Measurements from ENCODE around the gene RBM4.

RBM4 gene

GRCh38 chr11:66591175-66591574 is 47.3 kb upstream of the RBM4 start:
- Histone ChIP-seq H3K27me3 (ENCODE audit: insufficient read depth, low read length, poor library complexity, severe bottlenecking) (no peaks in the 10 kb centered on the region), H3K9ac (ENCODE audit: low read depth, low read length, poor library complexity, severe bottlenecking) (no peak overlapping the region), H3K36me3 (ENCODE audit: insufficient read depth, low read length) (no peaks in the 10 kb centered on the region), H3K4me1 (ENCODE audit: insufficient read depth, low read length, poor library complexity, severe bottlenecking) (peaks cover 14% of the 10 kb centered on the region), H3K4me2 (ENCODE audit: low read depth, low read length, poor library complexity, severe bottlenecking) (no peak overlapping the region), H3F3A (ENCODE audit: low read depth) (no peaks in the 10 kb centered on the region), H3K9me2 (replicated peaks; ENCODE audit: low read depth, low read length) (no peaks in the 10 kb centered on the region), H3K79me2 (ENCODE audit: insufficient read depth, low read length) (peaks cover 10% of the 10 kb centered on the region; the same call in 1 of the 2 replicates), H2AFZ (ENCODE audit: low read length) (no peak overlapping the region), H3K4me3 (ENCODE audit: low read length, poor library complexity, severe bottlenecking) (no peak overlapping the region), H4K20me1 (ENCODE audit: insufficient read depth, low read length, poor library complexity, severe bottlenecking) (no peaks in the 10 kb centered on the region), H3K9me3 (ENCODE audit: insufficient read depth, low read depth, low read length) (no peaks in the 10 kb centered on the region)
- no peak for TF ChIP-seq EZH2phosphoT487 (IDR thresholded peaks at IDR 0.05; ENCODE audit: borderline replicate concordance)
- no peak for TF ChIP-seq CTCF (conservative IDR thresholded peaks at IDR 0.05; ENCODE audit: low read length)

DNA sequence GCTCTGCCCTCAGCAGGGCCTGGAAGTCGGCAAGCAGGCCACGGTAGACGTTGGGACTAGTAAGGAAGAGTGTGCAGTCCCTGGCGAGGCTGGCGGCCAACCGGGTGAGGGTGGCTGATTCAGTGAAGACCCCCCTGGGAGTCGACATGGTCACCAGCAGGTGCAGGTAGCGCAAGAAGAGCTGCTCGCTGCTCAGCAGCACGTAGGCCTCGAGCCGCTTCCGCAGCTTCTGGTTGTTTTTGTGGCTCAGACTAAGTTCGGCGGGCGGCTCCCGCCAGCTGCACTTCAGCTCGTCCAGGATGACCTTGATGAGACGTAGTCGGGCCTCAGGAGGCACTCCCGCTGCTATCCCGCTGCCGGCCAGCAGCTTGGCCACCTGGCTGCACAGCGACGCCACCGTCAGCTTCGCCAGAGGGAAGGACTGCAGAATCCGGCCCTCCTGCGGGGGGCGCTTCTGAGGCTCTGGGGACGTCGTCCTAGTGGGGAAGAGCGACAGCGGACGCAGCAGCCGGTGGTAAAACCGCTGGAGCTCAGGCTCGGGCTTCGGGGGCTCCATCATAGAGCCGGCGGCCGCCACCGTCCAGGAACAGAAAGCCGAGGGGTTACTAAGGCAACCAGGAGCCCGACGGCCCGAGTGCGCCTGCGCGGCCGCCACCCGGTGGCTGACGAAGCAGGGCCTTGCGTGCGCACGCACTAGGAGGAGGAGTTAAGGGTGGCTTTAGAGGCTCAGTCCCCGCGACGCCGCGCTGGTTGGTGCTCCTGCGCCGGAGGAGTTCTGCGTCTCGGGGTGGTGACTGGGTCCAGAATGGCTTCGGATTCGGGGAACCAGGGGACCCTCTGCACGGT is 45.8 kb upstream of the RBM4 start, which contains the start of the genes CCDC87 and CCS:
CCDC87 (minus strand) TSS at position 607 of the 846 bp plus-strand sequence; CDS start at position 559, 48 bp downstream.
CCS (plus strand) TSS at position 729 of the 846 bp plus-strand sequence; CDS start at position 806, 77 bp downstream.
- peak within 1 kb of the TSS; percentile 90 for H3K9ac ChIP-seq (ENCODE audit: low read depth, low read length, poor library complexity, severe bottlenecking)
- H3K36me3 ChIP-seq (ENCODE audit: insufficient read depth, low read length): no peaks in the 10 kb centered on the region
- TF ChIP-seq EZH2phosphoT487 (IDR thresholded peaks at IDR 0.05; ENCODE audit: borderline replicate concordance): no peak
- TF ChIP-seq CTCF (conservative IDR thresholded peaks at IDR 0.05; ENCODE audit: low read length): peak; percentile 83
- H3K4me1 ChIP-seq (ENCODE audit: insufficient read depth, low read length, poor library complexity, severe bottlenecking): peaks cover 14% of the 10 kb centered on the region
- H3K9me3 ChIP-seq (ENCODE audit: insufficient read depth, low read depth, low read length): no peaks in the 10 kb centered on the region
- H3K4me2 ChIP-seq (ENCODE audit: low read depth, low read length, poor library complexity, severe bottlenecking): peak within 1 kb of the TSS; percentile 96
- H3K27me3 ChIP-seq (ENCODE audit: insufficient read depth, low read length, poor library complexity, severe bottlenecking): no peaks in the 10 kb centered on the region
- peak within 1 kb of the TSS; percentile 99 for H3K4me3 ChIP-seq (ENCODE audit: low read length, poor library complexity, severe bottlenecking)
- no peaks in the 10 kb centered on the region for H4K20me1 ChIP-seq (ENCODE audit: insufficient read depth, low read length, poor library complexity, severe bottlenecking)
- H3K79me2 ChIP-seq (ENCODE audit: insufficient read depth, low read length): peaks cover 10% of the 10 kb centered on the region; the same call in 1 of the 2 replicates
- H3F3A ChIP-seq (ENCODE audit: low read depth): no peaks in the 10 kb centered on the region
- H3K9me2 ChIP-seq (replicated peaks; ENCODE audit: low read depth, low read length): no peaks in the 10 kb centered on the region
- peak within 1 kb of the TSS; percentile 98 for H2AFZ ChIP-seq (ENCODE audit: low read length)

- Histone ChIP-seq H2AFZ (ENCODE audit: low read length) (peak overlapping the region; percentile 98), H3K27me3 (ENCODE audit: insufficient read depth, low read length, poor library complexity, severe bottlenecking) (no peaks in the 10 kb centered on the region), H3K9ac (ENCODE audit: low read depth, low read length, poor library complexity, severe bottlenecking) (peak overlapping the region; percentile 90), H4K20me1 (ENCODE audit: insufficient read depth, low read length, poor library complexity, severe bottlenecking) (no peaks in the 10 kb centered on the region), H3K9me3 (ENCODE audit: insufficient read depth, low read depth, low read length) (no peaks in the 10 kb centered on the region), H3K79me2 (ENCODE audit: insufficient read depth, low read length) (peaks cover 10% of the 10 kb centered on the region; the same call in 1 of the 2 replicates), H3K9me2 (replicated peaks; ENCODE audit: low read depth, low read length) (no peaks in the 10 kb centered on the region), H3K4me1 (ENCODE audit: insufficient read depth, low read length, poor library complexity, severe bottlenecking) (peaks cover 14% of the 10 kb centered on the region), H3K4me2 (ENCODE audit: low read depth, low read length, poor library complexity, severe bottlenecking) (peak overlapping the region; percentile 96), H3F3A (ENCODE audit: low read depth) (no peaks in the 10 kb centered on the region), H3K4me3 (ENCODE audit: low read length, poor library complexity, severe bottlenecking) (peak overlapping the region; percentile 99), H3K36me3 (ENCODE audit: insufficient read depth, low read length) (no peaks in the 10 kb centered on the region)
- no peak for TF ChIP-seq EZH2phosphoT487 (IDR thresholded peaks at IDR 0.05; ENCODE audit: borderline replicate concordance)
Observed at GRCh38 chr11:66593303-66593635, 45.2 kb upstream of the RBM4 start.

Measured in Loucy (cell line).